ENCODE results near the gene LIPC. TPM values are rescaled to one million over a fixed set of nuclear protein-coding genes. Genes with fewer than 3 reads are reported as not detected.
A peak's percentile ranks its signal among the peaks of the same experiment; 100 is the strongest.

LIPC gene
- polyA plus RNA-seq, 2 of the 4 experiments (the other 2 are of a cell fraction) = 0.13 to 0.30 TPM

DNA sequence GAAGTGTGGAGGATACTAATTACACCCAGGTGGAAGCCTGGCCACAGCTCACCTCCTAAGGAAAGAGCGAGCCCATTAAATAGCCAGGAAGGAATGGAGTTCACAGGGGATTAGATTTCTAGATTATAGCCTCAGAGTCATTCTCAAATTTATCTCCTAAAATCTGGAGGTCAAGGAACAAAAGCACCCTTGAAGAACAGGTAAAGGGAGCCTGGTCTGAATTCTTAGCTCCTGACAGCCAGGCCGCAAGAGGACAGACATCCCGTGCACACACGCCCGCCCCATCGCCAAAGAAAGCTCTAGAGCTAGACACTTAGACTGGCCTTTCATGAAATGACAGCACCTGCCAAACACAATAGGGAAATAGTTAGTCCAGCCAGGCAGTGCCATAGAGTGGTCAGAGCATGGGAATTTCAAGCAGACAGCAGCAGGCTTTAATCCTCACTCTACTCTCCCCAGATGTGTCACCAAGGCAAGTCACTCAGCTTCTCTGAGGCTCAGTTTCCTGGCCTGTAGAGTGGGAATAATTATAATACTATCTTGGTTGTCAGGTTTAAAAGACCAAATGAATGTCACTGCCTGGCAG, 59.2 kb downstream of the LIPC start:
- TF ChIP-seq HOXA7 (CRISPR knock-in tag; IDR thresholded peaks at IDR 0.05) = no peak
- no peak for TF ChIP-seq RFX5 (IDR thresholded peaks at IDR 0.05)
- no peak for TF ChIP-seq NR3C1 (IDR thresholded peaks at IDR 0.05)
- TF ChIP-seq FOSB (CRISPR knock-in tag; IDR thresholded peaks at IDR 0.05) = no peak
- no peak for TF ChIP-seq JUN (IDR thresholded peaks at IDR 0.05)
- TF ChIP-seq MAX (IDR thresholded peaks at IDR 0.05) = no peak
- no peak for TF ChIP-seq BHLHE40 (IDR thresholded peaks at IDR 0.05; ENCODE audit: low read depth, low read length)
- TF ChIP-seq CBX2 (IDR thresholded peaks at IDR 0.05; ENCODE audit: borderline replicate concordance, low read depth) = no peak
- no peak for TF ChIP-seq KDM1A (IDR thresholded peaks at IDR 0.05; ENCODE audit: low read depth)
- no peak for TF ChIP-seq USF2 (IDR thresholded peaks at IDR 0.05)
- no peak for TF ChIP-seq HOXB13 (CRISPR knock-in tag; IDR thresholded peaks at IDR 0.05; ENCODE audit: low read depth)
- no peak for TF ChIP-seq EHMT2 (IDR thresholded peaks at IDR 0.05; ENCODE audit: low read depth)
- TF ChIP-seq ZC3H11A (IDR thresholded peaks at IDR 0.05) = no peak
- no peak for TF ChIP-seq NPAS2 (CRISPR knock-in tag; IDR thresholded peaks at IDR 0.05; ENCODE audit: borderline replicate concordance)
- TF ChIP-seq RCOR1 (IDR thresholded peaks at IDR 0.05; ENCODE audit: low read depth, low read length) = no peak
- TF ChIP-seq EP300 (IDR thresholded peaks at IDR 0.05) = no peak
- TF ChIP-seq, protein P1, sequence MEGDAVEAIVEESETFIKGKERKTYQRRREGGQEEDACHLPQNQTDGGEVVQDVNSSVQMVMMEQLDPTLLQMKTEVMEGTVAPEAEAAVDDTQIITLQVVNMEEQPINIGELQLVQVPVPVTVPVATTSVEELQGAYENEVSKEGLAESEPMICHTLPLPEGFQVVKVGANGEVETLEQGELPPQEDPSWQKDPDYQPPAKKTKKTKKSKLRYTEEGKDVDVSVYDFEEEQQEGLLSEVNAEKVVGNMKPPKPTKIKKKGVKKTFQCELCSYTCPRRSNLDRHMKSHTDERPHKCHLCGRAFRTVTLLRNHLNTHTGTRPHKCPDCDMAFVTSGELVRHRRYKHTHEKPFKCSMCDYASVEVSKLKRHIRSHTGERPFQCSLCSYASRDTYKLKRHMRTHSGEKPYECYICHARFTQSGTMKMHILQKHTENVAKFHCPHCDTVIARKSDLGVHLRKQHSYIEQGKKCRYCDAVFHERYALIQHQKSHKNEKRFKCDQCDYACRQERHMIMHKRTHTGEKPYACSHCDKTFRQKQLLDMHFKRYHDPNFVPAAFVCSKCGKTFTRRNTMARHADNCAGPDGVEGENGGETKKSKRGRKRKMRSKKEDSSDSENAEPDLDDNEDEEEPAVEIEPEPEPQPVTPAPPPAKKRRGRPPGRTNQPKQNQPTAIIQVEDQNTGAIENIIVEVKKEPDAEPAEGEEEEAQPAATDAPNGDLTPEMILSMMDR (IDR thresholded peaks at IDR 0.05) = no peak
- no peak for TF ChIP-seq HEYL (CRISPR knock-in tag; IDR thresholded peaks at IDR 0.05)
- ChIA-PET POLR2A (no interaction called here), CTCF (interaction anchor here (0.6 to 1.3 kb wide), 2 partner anchors 16 to 20 kb away, joined by 5 read pairs; no protein-coding TSS in a partner anchor)
- no peak overlapping the region for H3K4me2 ChIP-seq
- DNase-seq (ENCODE audit: low read depth in 1 of 2, low spot score in 1 of 2) (no peak), FAIRE-seq (no peak), ATAC-seq (no peak)
- H3K4me1 ChIP-seq = no peaks in the 10 kb centered on the region
- 0 out of 6 replicates have a peak overlapping the region, but pooled peaks of 1 of the 2 experiments have one; percentile 44 for H3K27ac ChIP-seq
- 94% methylated on average over 6 of the region's 6 CpGs for WGBS (ENCODE audit: missing lambda C conversion rate)
- peaks cover 27% of the 10 kb centered on the region for H3K9me3 ChIP-seq
- H3K4me3 ChIP-seq = no peak overlapping the region

DNA sequence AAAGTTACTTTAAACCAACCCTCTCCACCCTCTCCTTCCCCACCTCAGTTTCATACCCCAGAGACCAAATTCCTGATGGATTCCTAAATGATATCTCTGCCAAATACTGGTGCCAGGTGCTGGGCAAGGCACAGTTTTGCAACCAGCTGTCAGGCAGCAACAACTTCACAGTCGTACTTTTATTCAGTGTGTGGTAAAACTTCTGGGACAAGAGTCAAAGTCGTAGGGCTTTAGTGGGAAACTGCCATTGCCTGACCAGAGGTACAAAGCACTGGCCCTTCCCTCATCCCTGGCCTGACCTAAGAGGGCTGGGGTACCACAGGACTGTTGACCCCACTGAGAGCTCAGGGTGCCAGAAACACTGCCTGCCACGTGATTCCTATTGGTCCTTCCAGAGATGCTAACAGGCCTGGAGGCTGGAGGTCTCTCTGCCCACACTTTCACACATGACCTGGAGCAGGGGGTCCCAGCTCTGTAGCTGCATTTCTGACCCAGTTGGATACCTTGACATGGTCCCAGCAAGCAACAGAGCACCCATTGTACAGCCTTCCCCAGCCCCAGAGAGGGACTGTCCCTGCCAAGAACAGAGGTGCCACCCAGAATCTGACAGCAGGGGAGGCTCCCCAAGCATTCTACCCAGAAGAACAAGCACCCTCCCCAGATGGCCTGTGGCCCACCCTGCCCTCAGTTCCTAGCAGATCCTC, 59.9 kb downstream of the LIPC start:
- TF ChIP-seq RNF2 (IDR thresholded peaks at IDR 0.05; ENCODE audit: borderline replicate concordance, low read depth) = no peak
- TF ChIP-seq, protein P2, sequence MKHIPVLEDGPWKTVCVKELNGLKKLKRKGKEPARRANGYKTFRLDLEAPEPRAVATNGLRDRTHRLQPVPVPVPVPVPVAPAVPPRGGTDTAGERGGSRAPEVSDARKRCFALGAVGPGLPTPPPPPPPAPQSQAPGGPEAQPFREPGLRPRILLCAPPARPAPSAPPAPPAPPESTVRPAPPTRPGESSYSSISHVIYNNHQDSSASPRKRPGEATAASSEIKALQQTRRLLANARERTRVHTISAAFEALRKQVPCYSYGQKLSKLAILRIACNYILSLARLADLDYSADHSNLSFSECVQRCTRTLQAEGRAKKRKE (CRISPR knock-in tag; IDR thresholded peaks at IDR 0.05; ENCODE audit: low read depth) = no peak
- no peak for TF ChIP-seq RCOR1 (IDR thresholded peaks at IDR 0.05; ENCODE audit: low read depth, low read length)
- no peak for TF ChIP-seq ZFP36 (IDR thresholded peaks at IDR 0.05; ENCODE audit: borderline replicate concordance, partially characterized antibody)
- TF ChIP-seq POLR2A (IDR thresholded peaks at IDR 0.05; ENCODE audit: low read length) = no peak
- no peak for TF ChIP-seq NR3C1 (IDR thresholded peaks at IDR 0.05)
- H3K4me3 ChIP-seq = no peak overlapping the region
- FAIRE-seq (no peak), DNase-seq (ENCODE audit: low read depth in 1 of 2, low spot score in 1 of 2) (no peak), ATAC-seq (no peak)
- H3K4me1 ChIP-seq = no peaks in the 10 kb centered on the region
- ChIA-PET POLR2A (no interaction called here), CTCF (interaction anchor here (0.6 to 1.5 kb wide), 6 partner anchors 10 to 443 kb away, joined by 3 to 5 read pairs (median 4); no protein-coding TSS in a partner anchor)
- peak overlapping the region in 1 of 2 experiments; percentile 44; a peak in 2 of 6 replicates for H3K27ac ChIP-seq
- peaks cover 27% of the 10 kb centered on the region for H3K9me3 ChIP-seq
- no peak overlapping the region for H3K4me2 ChIP-seq
- WGBS (ENCODE audit: missing lambda C conversion rate) = 84% methylated on average over 2 of the region's 3 CpGs
